ENCODE results near the gene HAP1.
"Not testable (repeated sequence)": the region's sequence is repeated elsewhere in the genome, so short reads cannot be mapped to it uniquely, and the experiment has no call there.

Gene HAP1

DNA sequence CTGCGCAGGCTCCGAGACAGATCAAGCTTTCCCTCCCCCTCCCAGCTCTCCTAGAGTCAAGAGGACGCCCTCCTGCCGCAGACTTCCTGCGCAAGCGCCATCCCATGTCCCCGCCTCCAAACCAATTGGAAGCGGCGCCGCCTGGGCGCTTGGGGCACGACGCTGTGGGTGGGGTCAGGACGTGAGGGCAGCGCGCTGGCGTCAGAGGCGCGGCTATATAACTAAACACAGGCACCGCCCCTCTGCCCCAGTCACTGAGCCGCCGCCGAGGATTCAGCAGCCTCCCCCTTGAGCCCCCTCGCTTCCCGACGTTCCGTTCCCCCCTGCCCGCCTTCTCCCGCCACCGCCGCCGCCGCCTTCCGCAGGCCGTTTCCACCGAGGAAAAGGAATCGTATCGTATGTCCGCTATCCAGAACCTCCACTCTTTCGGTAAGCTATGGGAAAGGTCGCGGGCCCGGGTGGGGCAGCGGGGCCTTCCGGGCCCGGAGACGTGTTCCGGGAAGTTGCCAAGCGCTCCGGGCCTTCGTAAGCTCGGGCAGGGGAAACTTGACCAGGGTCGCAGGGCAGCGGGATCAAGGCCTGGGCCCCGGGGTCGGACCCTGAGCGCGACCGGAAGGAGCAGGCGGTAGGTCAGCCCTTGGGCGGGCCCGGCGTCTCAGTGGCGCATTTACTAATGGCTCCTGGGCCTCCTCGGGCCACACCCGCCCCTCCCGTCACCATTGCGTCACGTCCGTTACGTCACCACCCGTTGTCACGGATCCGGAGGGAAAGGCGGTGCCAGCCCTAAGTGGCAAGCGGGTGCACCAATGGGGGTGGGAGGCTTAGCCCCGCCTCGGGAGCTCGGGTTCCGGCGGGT, 45.6 kb downstream of the HAP1 start, which contains the start of gene EIF1:
Gene EIF1 (plus strand): TSS at position 245 of the 856 bp plus-strand sequence. CDS start 154 bp downstream, at position 399.
- DNase-seq, result peak; percentile 99 to 100 (median 99)

DNA sequence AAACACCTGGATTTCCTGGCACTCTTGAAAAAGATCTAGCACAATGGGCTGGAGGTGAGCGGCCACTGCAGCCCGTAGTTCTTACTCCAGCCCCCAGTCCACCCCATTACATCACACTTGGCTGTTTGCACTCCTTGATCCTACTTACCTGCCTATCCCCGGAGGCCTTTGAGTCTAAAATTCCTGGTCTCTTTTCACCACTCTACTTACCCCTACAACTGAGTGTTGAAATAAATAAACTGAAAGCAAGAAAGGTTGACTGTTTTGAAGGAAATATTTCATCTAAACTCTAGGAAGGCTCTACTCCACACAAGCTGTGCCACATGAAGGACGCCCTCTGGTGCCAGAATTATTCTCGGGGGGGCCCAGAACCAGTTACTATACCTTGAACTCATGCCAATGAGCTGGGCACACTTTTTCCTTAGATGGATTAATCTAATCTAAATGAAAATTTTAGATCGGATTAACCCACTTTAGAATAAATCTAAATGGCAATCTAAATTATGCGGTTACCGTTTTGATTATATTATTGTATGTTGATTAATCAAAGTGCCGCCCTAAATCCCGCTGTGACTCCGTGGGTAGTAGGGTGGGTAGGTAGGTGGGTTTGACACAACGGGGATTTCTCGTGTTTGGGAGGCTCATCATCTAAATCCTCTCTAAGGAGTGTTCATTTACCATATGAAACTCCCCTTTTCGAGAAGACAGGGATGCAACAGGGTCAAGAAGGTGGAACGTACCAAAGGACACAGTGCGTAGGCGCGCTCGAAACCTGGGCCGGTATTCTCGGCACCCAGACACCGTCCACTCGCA, 46.4 kb downstream of the HAP1 start:
- DNase-seq, result peak in 4 of 5 donors; percentile 41 to 71 (median 54)

- no peak for DNase-seq
These were observed 48.2 kb downstream of the HAP1 start for GRCh38 chr17:41686281-41686680.

- DNase-seq, result not testable (repeated sequence)
These were observed 48.7 kb downstream of the HAP1 start for GRCh38 chr17:41685753-41686152.

GRCh38 chr17:41684035-41684434, 50.4 kb downstream of the HAP1 start:
- no peak for DNase-seq

- no peak for DNase-seq
These were observed 50.9 kb downstream of the HAP1 start for GRCh38 chr17:41683441-41684007.

DNA sequence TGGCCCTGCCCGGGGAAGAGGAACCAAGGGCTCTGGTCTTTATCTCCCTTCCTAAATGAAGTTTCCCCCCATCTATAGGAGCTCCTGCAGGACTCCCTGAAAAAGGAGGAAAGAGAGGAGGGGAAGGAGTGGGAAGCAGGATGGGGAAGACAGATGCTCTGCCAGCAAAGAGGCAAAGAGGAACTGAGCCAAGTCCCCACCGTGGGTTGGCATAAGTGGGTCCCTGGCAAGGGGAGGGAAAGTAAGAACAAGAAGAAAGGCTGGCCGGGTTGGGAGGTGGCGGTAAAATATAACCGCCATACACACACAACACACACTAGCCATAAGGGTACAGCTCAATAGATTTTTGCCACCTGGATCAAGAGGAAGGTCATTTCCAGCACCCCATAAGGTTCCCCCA, 51.8 kb downstream of the HAP1 start:
- DNase-seq, result no peak

DNA sequence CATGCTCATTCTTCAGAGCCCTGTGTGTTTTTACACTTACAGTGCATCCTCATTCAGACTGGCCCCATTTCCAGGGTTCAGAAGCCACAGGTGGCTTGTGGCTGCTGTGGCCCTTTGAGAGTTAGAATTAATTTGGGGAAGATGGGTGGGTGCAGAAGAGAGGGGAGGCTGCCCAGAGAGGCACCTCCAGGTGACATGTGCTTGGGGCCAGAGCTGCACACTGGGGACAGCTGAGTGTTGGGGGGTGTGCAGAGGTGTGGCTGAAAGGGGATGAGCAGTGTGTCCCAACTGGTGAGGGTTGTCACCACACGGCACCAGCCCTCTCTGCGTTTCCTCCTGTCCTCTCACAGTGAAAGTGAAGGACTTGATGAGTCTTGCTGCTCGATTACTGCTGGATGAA, 52.7 kb downstream of the HAP1 start:
- no peak for DNase-seq

DNA sequence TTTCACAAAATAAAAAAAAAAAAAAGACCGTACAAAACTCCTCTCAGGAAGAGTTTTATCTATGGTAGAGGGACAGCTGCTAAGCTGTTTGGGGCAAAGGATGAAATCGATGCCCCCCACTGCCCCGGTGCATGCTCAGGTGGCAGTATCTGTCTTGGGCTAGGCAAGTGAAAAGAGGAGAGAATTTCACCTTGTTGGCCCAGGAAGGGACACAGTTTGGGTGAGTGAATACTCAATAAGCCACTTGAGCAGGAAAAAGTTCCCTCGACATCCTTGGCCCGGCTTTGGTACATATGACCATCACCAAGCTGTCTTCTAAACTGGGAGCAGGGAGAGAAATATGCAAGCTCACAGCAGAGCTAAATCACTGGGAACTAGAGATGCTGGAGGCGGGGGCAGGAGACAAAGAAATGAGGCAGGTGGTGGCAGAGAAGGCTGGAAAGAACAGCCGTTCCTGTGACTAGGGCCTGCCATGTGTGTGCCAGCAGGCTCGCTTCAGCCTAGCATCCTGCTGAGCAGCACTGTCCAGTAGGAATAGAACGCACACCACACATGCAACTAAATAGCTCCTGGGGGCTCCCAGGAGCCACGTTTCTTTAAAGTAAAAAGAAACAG, 53.9 kb downstream of the HAP1 start:
- DNase-seq, result no peak

DNA sequence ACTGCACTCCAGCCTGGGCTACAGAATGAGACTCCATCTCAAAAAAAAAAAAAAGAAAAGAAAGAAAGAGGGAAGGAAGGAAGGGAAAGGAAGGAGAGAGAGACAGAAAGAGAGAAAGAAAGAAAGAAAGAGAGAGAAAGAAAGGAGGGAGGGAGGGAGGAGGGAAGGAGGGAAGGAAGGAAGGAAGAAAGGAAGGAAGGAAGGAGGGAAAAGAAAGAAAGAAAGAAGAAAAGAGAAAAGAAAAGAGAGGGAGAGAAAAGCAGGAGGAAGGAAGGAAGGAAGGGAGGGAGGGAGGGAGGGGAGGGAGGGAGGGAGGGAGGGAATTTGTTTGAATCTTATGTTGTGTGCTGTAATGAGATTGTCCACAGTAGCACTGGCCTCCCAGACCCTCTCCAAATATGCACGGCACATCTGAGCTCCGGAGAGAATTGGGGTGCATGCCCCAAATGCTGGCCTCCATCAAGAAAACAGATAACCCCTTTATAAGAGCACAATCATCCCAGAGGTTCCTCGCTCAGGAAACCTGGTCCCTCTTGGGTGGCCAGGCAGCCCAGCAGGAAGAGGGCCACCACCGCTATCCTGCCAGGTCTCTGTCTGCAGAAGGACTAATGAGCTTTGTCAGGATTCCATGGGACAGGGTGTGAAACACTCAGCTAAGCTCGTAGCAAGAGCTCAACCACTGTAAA, 54.6 kb downstream of the HAP1 start:
- DNase-seq, result no peak

- DNase-seq, result peak in 4 of 5 donors; percentile 41 to 96 (median 50)
These were observed 55.3 kb downstream of the HAP1 start for GRCh38 chr17:41678907-41679739.

DNA sequence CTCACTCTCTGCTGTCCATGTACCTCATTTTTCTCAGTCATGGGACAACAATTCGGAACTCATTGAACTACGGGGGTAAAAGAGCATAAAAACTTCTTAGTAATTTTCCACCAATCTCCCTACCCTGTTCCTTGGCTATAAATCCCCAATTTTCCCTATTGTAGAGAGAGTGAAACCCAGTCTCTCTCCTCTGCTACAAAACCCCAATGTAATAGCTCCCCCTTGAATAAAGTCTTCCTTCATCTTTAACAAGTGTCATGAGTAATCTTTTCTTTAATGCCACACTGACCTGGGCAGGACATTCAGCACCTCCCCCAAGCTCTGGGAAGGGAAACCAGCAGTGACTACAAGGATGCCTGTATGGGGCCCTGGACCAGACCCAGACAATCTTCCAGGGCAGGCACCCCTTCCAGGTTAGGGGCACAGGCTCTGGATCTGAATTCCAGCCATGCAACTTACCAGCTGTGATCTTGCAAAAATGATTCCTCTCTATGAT, 56.0 kb downstream of the HAP1 start:
- no peak for DNase-seq

GRCh38 chr17:41676058-41676419, 58.4 kb downstream of the HAP1 start:
- DNase-seq, result no peak

DNA sequence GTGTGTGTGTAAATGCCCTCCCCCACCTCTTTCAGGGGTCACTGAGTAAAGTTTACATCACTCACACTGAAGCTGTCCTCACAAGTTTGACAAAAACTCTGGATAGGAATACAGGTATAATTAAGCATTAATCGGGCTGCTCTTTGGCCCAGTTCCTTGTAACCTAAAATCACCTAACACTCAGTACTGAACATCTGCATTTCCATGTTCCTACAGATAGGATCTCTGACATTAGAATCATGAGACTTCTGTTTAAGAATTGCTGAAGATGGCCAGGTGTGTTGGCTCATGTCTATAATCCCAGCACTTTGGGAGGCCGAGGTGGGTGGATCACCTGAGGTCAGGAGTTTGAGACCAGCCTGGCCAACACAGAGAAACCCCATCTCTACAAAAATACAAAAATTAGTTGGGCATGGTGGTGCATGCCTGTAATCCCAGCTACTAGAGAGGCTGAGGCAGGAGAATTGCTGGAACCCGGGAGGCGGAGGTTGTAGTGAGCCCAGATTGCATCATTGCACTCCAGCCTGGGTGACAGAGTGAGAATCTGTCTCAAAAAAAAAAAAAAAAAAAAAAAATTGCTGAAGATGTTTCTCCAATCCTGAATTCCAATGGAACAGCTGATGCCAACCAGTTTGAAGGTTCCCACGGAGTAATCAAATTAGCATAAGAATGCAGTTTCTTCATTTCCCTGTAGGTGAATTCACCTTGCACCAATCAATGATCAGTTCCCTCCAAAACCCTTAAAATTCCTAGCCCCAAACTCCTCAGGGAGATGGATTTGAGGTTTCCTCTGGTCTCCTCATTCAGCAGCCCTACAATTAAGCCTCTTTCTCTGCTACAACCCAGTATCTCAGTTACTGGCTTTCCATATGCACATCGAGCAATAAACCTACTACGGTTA, 59.0 kb downstream of the HAP1 start:
- not testable (repeated sequence) for DNase-seq
